B cell (primary cell): ENCODE data around the gene IL3RA. TPM values are rescaled to one million over a fixed set of nuclear protein-coding genes. Genes with fewer than 3 reads are reported as not detected.

ENCODE experiments used
- ATAC-seq: fragments of 200-7000 bp; cut with Tn5 transposase; one replicate; pipeline ENCODE4 v1.10.0; 2021; ENCODE audit warnings: low read depth, mild to moderate bottlenecking, moderate number of reproducible peaks, moderate library complexity
- CTCF ChIA-PET: fragments of 350-600 bp; sonication (Branson Sonifier 250); formaldehyde crosslinking; loops from one replicate; lab custom pipeline; 2021; ENCODE audit warnings: antibody characterized with exemption, inconsistent platforms; lab: Charles Lee
- POLR2A ChIA-PET: fragments of 350-600 bp; sonication (Branson Sonifier 250); formaldehyde crosslinking; loops from one replicate; lab custom pipeline; 2021; ENCODE audit warnings: antibody characterized with exemption; lab: Charles Lee
- DNase-seq: peaks from one replicate; pipeline ENCODE4 v3.0.0; 2013
- H2AFZ ChIP-seq: 2 replicates; pipeline ENCODE4 v1.6.1; 2012; ENCODE audit warnings: mild to moderate bottlenecking, low read depth, low read length; ENCODE audit not compliant: insufficient read depth, poor library complexity, severe bottlenecking
- H3K27ac ChIP-seq, 2 donors: 1 replicate in 1 of 2; 2 replicates in 1 of 2; pipeline ENCODE4 v1.5.1; 2012 to 2013; ENCODE audit warnings: low read length in 2 of 2, mild to moderate bottlenecking in 2 of 2, moderate library complexity in 1 of 2
- H3K27me3 ChIP-seq, 4 experiments: fragments of 200-600 bp in 1 of 4; sonication (generic) in 1 of 4; replicated peaks in 1 of 4; 1 replicate in 2 of 4; 2 replicates in 2 of 4; pipeline versions ENCODE4 v1.6.1 to v1.7.0; 2013 to 2016; ENCODE audit warnings: low read length in 3 of 4, mild to moderate bottlenecking in 2 of 4, mixed read lengths in 1 of 4, moderate library complexity in 1 of 4; ENCODE audit not compliant: insufficient read depth in 4 of 4, control insufficient read depth in 3 of 4; ENCODE audit errors: control extremely low read depth in 1 of 4
- H3K36me3 ChIP-seq, 2 experiments: replicated peaks in 1 of 2; 1 replicate in 1 of 2; 2 replicates in 1 of 2; pipeline versions ENCODE4 v1.6.1 to v1.7.1; 2013; ENCODE audit warnings: low read length in 1 of 2; ENCODE audit not compliant: insufficient read depth in 2 of 2, control insufficient read depth in 1 of 2; ENCODE audit errors: control extremely low read depth in 1 of 2, extremely low read depth in 1 of 2
- H3K4me1 ChIP-seq, 2 donors: fragments of 200-600 bp in 1 of 2; sonication (generic) in 1 of 2; 1 replicate in 1 of 2; 2 replicates in 1 of 2; pipeline versions ENCODE4 v1.5.1 to v1.6.1; 2013 to 2017; ENCODE audit warnings: low read length in 2 of 2; ENCODE audit not compliant: control insufficient read depth in 2 of 2, insufficient read depth in 2 of 2
- H3K4me2 ChIP-seq: replicated peaks from 2 replicates; pipeline ENCODE3; 2012; ENCODE audit warnings: mild to moderate bottlenecking, low read depth, low read length; ENCODE audit not compliant: poor library complexity, severe bottlenecking
- H3K4me3 ChIP-seq, 5 experiments: fragments of 200-600 bp in 1 of 5; sonication (generic) in 1 of 5; 1 replicate in 3 of 5; 2 replicates in 2 of 5; pipeline versions ENCODE4 v1.5.1 to v1.7.0; 2011 to 2016; ENCODE audit warnings: low read length in 4 of 5, mild to moderate bottlenecking in 4 of 5, low read depth in 2 of 5, control low read depth in 1 of 5, moderate library complexity in 1 of 5; ENCODE audit not compliant: insufficient read depth in 1 of 5; ENCODE audit errors: control extremely low read depth in 1 of 5, extremely low read depth in 1 of 5
- H3K79me2 ChIP-seq: fragments of 200-600 bp; sonication (generic); one replicate; pipeline ENCODE4 v1.6.0; 2016; ENCODE audit warnings: low read length; ENCODE audit not compliant: control insufficient read depth, insufficient read depth
- H3K9ac ChIP-seq: fragments of 200-600 bp; sonication (generic); 2 replicates; pipeline ENCODE4 v1.6.1; 2017; ENCODE audit warnings: mild to moderate bottlenecking, low read length, moderate library complexity
- H3K9me3 ChIP-seq, 3 donors: one replicate each; pipeline versions ENCODE4 v1.6.1 to v1.7.1; 2013; ENCODE audit warnings: low read length in 2 of 3; ENCODE audit not compliant: control insufficient read depth in 2 of 3, insufficient read depth in 1 of 3; ENCODE audit errors: control extremely low read depth in 1 of 3
- H4K20me1 ChIP-seq: 2 replicates; pipeline ENCODE4 v1.6.0; 2012; ENCODE audit warnings: mild to moderate bottlenecking, low read length; ENCODE audit not compliant: insufficient read depth, control insufficient read depth, poor library complexity, severe bottlenecking
- H3K27ac Mint-ChIP-seq: one replicate; pipeline ENCODE4 v1.8.0; 2021; ENCODE audit warnings: mixed read lengths
- H3K27me3 Mint-ChIP-seq: one replicate; pipeline ENCODE4 v1.8.0; 2021; ENCODE audit warnings: mixed read lengths
- H3K4me1 Mint-ChIP-seq: one replicate; pipeline ENCODE4 v1.8.0; 2021; ENCODE audit warnings: mixed read lengths
- H3K4me3 Mint-ChIP-seq: one replicate; pipeline ENCODE4 v1.8.0; 2021; ENCODE audit warnings: mixed read lengths
- H3K9me3 Mint-ChIP-seq: one replicate; pipeline ENCODE4 v1.8.0; 2022; ENCODE audit warnings: mixed read lengths; ENCODE audit not compliant: insufficient read depth
- EZH2 ChIP-seq: IDR thresholded peaks from 2 replicates; pipeline ENCODE4 v1.6.1; 2012; ENCODE audit warnings: borderline replicate concordance, low read depth, mild to moderate bottlenecking, moderate library complexity, low read length; ENCODE audit not compliant: insufficient read depth, poor library complexity, severe bottlenecking
- WGBS: methylation state at CpG from one replicate; pipeline ENCODE4 v1.1.5; 2013; ENCODE audit warnings: missing lambda C conversion rate; ENCODE audit not compliant: insufficient coverage; 5-methylcytosine and 5-hydroxymethylcytosine counted together
- intact Hi-C: fragments of 100-400 bp; cut with micrococcal nuclease; formaldehyde crosslinking; loops from one replicate; pipeline ENCODE4 v1.10.0; 2022
- polyA plus RNA-seq: library from polyadenylated mRNA; depleted of rRNA; stranded (reverse); fragments of >200 nt; gene quantifications from 2 replicates; pipeline ENCODE4 v1.2.3, GENCODE V29; 2012
- total RNA-seq, 2 donors: library from RNA; stranded (reverse); fragments of 120-200 nt in 1 of 2; gene quantifications; 1 replicate in 1 of 2; 2 replicates in 1 of 2; pipeline versions ENCODE4 v1.2.3 to v1.2.4, GENCODE V29; 2013 to 2022
- TF ChIP-seq, protein P1 (sequence below): fragments of 200-600 bp; IDR thresholded peaks from one replicate; pipeline ENCODE4 v1.8.0; 2022; ENCODE audit warnings: antibody characterized with exemption, mild to moderate bottlenecking

IL3RA gene
- total and polyA plus RNA-seq, 2 donors (not counting 1 experiment from before 2014, with no cell fraction given) = 1.6 to 31.6 TPM

DNA sequence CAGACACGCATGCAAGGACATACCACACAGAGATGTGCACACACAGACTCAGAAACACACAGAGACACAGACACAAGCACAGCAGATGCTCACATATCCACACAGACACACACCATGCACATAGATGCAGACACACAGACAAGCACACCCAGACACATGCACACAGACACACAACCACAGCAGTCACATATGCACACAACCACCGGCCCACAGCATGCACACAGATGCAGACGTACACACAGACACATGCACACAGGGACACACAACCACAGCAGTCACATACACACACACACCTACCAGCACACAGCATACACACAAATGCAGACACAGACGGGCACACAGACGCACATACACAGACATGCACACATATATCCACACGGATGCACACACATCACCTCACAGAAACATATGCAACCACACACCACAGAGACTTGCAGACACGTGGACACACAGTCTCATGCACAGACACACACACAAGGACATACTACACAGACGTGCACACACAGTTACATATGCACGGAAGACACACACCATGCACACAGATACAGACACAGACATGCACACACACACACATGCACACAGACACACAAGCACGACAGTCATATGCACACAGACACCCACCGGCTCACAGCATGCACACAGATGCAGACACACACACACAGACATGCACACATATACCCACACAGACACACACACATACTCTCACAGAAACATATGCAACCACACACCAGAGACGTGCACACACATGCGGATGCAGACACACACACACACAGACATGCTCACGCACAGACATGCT lies 80.6 kb downstream of the IL3RA start:
- Histone ChIP-seq H3K36me3 (peaks cover 2 to 42% of the 10 kb centered on the region in 2 experiments), H3K27me3 (no peaks in the 10 kb centered on the region), H3K4me3 (no peak overlapping the region), H3K79me2 (no peaks in the 10 kb centered on the region), H2AFZ (no peak overlapping the region), H3K27ac (no peak overlapping the region), H3K4me2 (no peak overlapping the region), H3K9ac (no peak overlapping the region), H3K4me1 (no peaks in the 10 kb centered on the region), H3K9me3 (peaks cover 0 to 50% (median 11%) of the 10 kb centered on the region in 3 donors), H4K20me1 (no peaks in the 10 kb centered on the region)
- ChIA-PET POLR2A (no interaction called here), CTCF (no interaction called here)
- 86% methylated on average over 14 of the region's 14 CpGs for WGBS
- no peak overlapping the region for H3K27ac Mint-ChIP-seq
- no peak for DNase-seq
- intact Hi-C loops = no loop called here
- no peak overlapping the region for H3K4me3 Mint-ChIP-seq
- H3K4me1 Mint-ChIP-seq = no peaks in the 10 kb centered on the region
- no peaks in the 10 kb centered on the region for H3K27me3 Mint-ChIP-seq
- peaks cover 3% of the 10 kb centered on the region for H3K9me3 Mint-ChIP-seq
- TF ChIP-seq EZH2 = no peak
- TF ChIP-seq, protein P1, sequence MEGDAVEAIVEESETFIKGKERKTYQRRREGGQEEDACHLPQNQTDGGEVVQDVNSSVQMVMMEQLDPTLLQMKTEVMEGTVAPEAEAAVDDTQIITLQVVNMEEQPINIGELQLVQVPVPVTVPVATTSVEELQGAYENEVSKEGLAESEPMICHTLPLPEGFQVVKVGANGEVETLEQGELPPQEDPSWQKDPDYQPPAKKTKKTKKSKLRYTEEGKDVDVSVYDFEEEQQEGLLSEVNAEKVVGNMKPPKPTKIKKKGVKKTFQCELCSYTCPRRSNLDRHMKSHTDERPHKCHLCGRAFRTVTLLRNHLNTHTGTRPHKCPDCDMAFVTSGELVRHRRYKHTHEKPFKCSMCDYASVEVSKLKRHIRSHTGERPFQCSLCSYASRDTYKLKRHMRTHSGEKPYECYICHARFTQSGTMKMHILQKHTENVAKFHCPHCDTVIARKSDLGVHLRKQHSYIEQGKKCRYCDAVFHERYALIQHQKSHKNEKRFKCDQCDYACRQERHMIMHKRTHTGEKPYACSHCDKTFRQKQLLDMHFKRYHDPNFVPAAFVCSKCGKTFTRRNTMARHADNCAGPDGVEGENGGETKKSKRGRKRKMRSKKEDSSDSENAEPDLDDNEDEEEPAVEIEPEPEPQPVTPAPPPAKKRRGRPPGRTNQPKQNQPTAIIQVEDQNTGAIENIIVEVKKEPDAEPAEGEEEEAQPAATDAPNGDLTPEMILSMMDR = no peak
- no peak for ATAC-seq
